Fibroblast of mammary gland (primary cell): Measurements from ENCODE around the gene MYO7A.

Experiments used
- DNase-seq: peaks from one replicate; pipeline ENCODE4 v3.0.0-alpha.2; 2010; ENCODE audit warnings: low read depth
- H3K4me3 ChIP-seq: 2 replicates; pipeline ENCODE4 v1.5.1; 2011; ENCODE audit warnings: low read depth, mild to moderate bottlenecking, low read length, moderate library complexity; ENCODE audit not compliant: control insufficient read depth
- TF ChIP-seq, protein P1 (sequence below): conservative IDR thresholded peaks from 2 replicates; pipeline ENCODE4 v1.5.1; 2011; ENCODE audit warnings: low read depth, low read length, inconsistent platforms; ENCODE audit not compliant: control insufficient read depth, insufficient read depth

Gene MYO7A

DNA sequence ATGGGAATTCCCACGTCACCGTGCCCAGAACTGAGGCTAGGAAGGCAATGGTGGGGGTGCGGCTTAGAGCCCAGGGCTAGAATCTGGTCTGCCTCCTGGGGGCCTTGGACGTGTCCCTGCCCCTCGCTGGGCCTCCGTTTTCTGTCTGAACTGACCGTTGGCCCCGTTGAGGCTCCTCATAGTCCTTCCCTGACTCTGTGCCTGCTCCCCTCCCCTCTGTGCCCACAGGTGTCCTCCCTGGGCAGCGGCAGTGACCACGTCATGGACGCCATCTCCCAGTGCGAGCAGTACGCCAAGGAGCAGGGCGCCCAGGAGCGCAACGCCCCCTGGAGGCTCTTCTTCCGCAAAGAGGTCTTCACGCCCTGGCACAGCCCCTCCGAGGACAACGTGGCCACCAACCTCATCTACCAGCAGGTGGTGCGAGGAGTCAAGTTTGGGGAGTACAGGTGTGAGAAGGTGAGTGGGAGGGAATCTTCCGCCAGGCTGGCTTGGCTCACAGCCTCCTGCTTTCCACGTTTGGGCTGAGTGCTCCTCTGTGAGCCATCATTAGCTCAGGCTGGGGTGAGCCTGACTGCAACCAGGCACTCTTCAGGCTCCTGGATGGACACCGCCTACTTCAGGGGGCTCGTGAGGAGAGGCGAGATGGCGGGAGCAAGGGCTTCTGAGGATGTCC lies 63.9 kb downstream of the MYO7A start:
- DNase-seq: peak; percentile 54
- TF ChIP-seq, protein P1, sequence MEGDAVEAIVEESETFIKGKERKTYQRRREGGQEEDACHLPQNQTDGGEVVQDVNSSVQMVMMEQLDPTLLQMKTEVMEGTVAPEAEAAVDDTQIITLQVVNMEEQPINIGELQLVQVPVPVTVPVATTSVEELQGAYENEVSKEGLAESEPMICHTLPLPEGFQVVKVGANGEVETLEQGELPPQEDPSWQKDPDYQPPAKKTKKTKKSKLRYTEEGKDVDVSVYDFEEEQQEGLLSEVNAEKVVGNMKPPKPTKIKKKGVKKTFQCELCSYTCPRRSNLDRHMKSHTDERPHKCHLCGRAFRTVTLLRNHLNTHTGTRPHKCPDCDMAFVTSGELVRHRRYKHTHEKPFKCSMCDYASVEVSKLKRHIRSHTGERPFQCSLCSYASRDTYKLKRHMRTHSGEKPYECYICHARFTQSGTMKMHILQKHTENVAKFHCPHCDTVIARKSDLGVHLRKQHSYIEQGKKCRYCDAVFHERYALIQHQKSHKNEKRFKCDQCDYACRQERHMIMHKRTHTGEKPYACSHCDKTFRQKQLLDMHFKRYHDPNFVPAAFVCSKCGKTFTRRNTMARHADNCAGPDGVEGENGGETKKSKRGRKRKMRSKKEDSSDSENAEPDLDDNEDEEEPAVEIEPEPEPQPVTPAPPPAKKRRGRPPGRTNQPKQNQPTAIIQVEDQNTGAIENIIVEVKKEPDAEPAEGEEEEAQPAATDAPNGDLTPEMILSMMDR: peak; percentile 60
- H3K4me3 ChIP-seq: peak overlapping the region; percentile 2

DNA sequence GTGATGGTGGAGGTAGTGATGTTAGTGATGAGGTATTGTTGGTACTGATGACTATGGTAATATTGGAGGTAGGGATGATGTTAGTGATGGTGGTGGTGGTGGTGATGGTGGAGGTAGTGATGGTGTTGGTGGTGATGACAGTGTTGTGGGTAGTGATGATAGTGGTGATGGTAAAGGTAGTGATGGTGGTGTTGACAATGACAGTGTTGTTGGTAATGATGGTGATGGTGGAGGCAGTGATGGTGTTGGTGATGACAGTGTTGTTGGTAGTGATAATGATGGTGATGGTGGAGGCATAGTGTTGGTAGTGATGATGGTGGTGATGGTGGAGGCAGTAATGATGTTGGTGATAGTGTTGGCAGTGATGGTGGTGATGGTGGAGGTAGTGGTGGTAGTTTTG lies 65.1 kb downstream of the MYO7A start:
- TF ChIP-seq, protein P1: no peak
- DNase-seq: no peak
- H3K4me3 ChIP-seq: no peak overlapping the region

DNA sequence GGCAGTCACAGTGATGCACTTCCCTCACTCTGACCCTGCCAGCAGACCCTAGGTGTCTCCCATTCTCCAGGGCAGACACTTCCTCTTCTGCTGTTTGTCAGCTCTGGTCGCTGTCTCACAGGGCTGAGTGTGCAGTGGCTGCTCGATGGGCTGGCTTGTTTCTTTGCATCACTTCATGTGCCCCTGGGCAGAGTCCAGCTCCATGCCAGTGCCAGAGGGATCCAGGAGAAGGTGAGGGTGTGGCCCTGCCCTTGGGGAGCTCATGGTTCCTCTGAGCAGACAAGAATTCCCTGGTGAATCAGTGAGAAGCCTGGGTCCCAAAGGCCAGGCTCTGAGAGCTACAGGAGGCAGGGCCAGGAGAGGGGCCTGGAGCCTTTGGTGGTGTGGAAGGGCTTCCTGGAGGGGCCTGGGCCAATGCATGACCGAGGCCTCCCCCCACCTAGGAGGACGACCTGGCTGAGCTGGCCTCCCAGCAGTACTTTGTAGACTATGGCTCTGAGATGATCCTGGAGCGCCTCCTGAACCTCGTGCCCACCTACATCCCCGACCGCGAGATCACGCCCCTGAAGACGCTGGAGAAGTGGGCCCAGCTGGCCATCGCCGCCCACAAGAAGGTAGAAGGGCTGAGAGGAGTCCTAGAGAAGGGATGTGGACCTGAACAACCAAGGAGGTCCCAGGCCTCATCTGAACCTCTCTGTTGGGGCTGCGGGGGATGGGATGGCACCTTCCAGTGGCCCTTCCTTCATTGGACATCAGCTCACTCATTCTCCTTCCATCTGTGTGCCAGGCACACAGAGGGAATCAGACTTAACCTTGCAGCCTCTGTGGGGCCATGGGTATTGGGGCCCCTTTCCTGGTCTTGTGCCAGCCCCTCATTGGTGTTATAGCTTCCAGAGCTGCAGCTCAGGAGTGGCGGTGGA lies 66.1 kb downstream of the MYO7A start:
- DNase-seq: no peak
- no peak overlapping the region for H3K4me3 ChIP-seq
- TF ChIP-seq, protein P1: no peak

DNA sequence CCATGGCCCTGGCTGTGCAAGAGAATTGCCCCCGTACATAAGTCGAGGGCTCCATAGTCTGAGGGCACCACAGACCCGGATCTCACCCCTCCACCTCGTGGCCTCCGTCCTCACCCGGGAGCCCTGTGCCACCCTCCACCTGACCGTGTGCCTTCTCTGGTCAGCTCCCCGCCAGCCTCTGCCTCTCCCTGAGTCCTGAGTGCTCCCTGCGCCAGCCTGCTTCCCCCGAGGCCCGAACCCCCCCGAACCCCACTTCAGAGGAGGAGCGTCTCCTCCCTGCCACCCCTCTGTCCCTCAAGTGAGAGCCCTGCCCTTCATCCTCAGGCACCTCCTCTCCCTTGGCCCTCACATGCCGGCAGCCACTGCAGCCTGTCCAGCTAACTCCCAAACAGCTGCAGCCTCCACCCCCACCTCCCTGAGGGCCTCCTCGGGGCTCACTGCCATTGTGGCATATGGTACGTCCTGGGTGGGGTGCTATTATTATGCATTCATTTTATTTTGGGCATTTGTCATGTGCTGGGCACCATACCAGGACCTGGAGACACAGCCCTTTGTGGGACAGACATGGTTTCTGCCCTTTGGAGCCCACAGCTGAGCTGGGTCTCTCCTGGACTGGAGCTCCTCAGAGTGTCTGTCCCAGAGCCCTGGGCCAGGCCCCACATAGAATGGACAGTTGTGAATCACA lies 67.2 kb downstream of the MYO7A start:
- no peak overlapping the region for H3K4me3 ChIP-seq
- TF ChIP-seq, protein P1: no peak
- no peak for DNase-seq

DNA sequence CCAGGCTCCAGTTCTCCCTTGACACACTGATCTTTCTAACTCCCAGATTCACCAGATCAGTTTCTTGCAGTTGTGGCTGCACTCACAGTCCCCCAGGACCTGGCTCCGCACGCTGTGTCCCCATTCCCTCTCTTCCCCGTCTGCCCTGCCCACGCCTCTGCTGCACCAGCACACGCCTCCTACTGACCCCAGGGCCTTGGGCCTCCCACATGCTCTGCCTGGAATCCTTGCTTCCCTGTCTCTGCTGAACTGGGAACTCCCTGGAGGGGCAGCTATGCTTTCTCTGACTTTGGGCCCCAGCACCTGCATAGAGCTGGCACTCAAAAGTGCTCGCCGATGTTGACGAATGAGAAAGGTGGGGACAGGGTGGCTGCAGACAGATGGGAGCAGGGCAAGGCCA lies 68.9 kb downstream of the MYO7A start:
- TF ChIP-seq, protein P1: no peak
- no peak for DNase-seq

DNA sequence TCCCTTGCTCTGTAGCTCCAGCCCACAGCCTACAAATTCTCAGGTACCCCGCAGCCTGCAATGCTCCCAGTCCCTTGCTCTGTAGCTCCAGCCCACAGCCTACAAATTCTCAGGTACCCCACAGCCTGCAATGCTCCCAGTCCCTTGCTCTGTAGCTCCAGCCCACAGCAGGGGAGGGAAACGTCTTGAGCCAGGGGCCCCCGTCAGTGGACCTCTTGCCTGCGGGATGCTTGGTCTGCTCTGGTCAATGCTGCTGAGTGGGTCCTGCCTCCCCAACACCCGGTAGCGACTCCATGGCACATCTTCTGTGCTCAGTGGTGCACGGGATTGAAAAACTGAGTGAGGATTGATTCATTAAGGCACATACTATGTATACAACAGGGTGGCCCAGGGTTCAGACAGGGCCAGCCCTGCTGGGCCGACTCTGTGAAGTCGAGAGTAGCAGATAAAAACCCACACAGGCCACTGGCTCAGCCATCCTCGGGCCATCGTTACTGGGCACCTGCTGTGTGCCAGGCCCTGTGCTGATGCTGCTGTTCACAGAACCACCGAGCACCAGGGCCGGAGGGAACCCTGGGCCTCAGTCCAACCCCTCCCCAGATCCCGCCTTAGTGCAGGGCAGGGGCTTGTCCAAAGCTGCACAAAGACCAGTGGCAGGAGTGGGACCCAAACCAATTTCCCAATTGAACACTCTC lies 69.7 kb downstream of the MYO7A start:
- no peak for DNase-seq
- H3K4me3 ChIP-seq: no peak overlapping the region
- TF ChIP-seq, protein P1: no peak

More for the DNA sequence above, 68.9 kb downstream of the MYO7A start:
- H3K4me3 ChIP-seq: no peak overlapping the region
